K562 (cell line): ENCODE results near the gene PSMD4. TPM values are rescaled to one million over a fixed set of nuclear protein-coding genes. Genes with fewer than 3 reads are reported as not detected.
A peak's percentile ranks its signal among the peaks of the same experiment; 100 is the strongest.

Experiments
- BACH1 ChIP-seq: fragments of 200-800 bp; sonication (Bioruptor generic); IDR thresholded peaks from 2 replicates; pipeline ENCODE4 v1.6.1; 2016; ENCODE audit warnings: missing genetic modification characterization, missing compliant biosample characterization
- CHCHD3 ChIP-seq: fragments of 250-450 bp; sonication (Bioruptor Pico); IDR thresholded peaks from 2 replicates; pipeline ENCODE4 v2.1.2; 2022; ENCODE audit warnings: mild to moderate bottlenecking
- FOXA1 ChIP-seq: fragments of 450-650 bp; IDR thresholded peaks from 2 replicates; pipeline ENCODE4 v1.6.1; 2016; ENCODE audit warnings: mild to moderate bottlenecking, borderline replicate concordance
- FOXJ2 ChIP-seq: fragments of 200-800 bp; sonication (Bioruptor generic); IDR thresholded peaks from 2 replicates; pipeline ENCODE4 v1.6.1; 2016; ENCODE audit warnings: missing genetic modification characterization, missing compliant biosample characterization
- HINFP ChIP-seq: fragments of 450-650 bp; conservative IDR thresholded peaks from 2 replicates; pipeline ENCODE4 v1.6.1; 2016; ENCODE audit warnings: missing genetic modification characterization, low read depth, mild to moderate bottlenecking, control low read depth, missing compliant biosample characterization
- KDM2B ChIP-seq: fragments of 250-450 bp; sonication (Bioruptor Pico); IDR thresholded peaks from 2 replicates; pipeline ENCODE4 v1.8.0; 2021; ENCODE audit warnings: mild to moderate bottlenecking, moderate library complexity
- NCOA6 ChIP-seq: fragments of 450-650 bp; IDR thresholded peaks from 2 replicates; pipeline ENCODE4 v1.6.1; 2017; ENCODE audit warnings: mild to moderate bottlenecking
- POLR2AphosphoS5 ChIP-seq: IDR thresholded peaks from 2 replicates; pipeline ENCODE4 v1.6.1; 2011; ENCODE audit warnings: mild to moderate bottlenecking, low read depth, low read length, moderate library complexity; ENCODE audit not compliant: control insufficient read depth, insufficient read depth
- POLR2B ChIP-seq: fragments of 450-650 bp; IDR thresholded peaks from 2 replicates; pipeline ENCODE4 v1.6.1; 2018; ENCODE audit warnings: low read depth; ENCODE audit not compliant: partially characterized antibody
- POLR3A ChIP-seq: IDR thresholded peaks from 2 replicates; pipeline ENCODE4 v1.6.1; 2011; ENCODE audit warnings: borderline replicate concordance, mild to moderate bottlenecking, moderate library complexity; ENCODE audit not compliant: insufficient read length, insufficient read depth; ENCODE audit errors: extremely low read depth
- PRMT5 ChIP-seq: sonication (generic); formaldehyde crosslinking; IDR thresholded peaks from 2 replicates; pipeline ENCODE4 v1.5.0; 2020; ENCODE audit warnings: missing genetic modification reagents
- RBBP5 ChIP-seq: fragments of 200-600 bp; sonication (generic); IDR thresholded peaks from 2 replicates; pipeline ENCODE4 v1.6.1; 2012; ENCODE audit warnings: borderline replicate concordance, mild to moderate bottlenecking, low read length, control low read depth, inconsistent platforms; ENCODE audit not compliant: insufficient read depth, poor library complexity, severe bottlenecking
- RBM15 ChIP-seq: fragments of 200-400 bp; formaldehyde crosslinking; IDR thresholded peaks from 2 replicates; pipeline ENCODE4 v1.6.1; 2018; ENCODE audit warnings: mild to moderate bottlenecking, low read length, moderate library complexity; ENCODE audit not compliant: insufficient read depth
- TCF15 ChIP-seq: fragments of 250-450 bp; sonication (Bioruptor Pico); IDR thresholded peaks from 2 replicates; pipeline ENCODE4 v1.8.0; 2022; ENCODE audit warnings: moderate library complexity, mild to moderate bottlenecking, inconsistent platforms
- TFAM ChIP-seq: fragments of 250-450 bp; sonication (Bioruptor Pico); conservative IDR thresholded peaks from 2 replicates; pipeline ENCODE4 v1.5.0; 2021; ENCODE audit warnings: mild to moderate bottlenecking, moderate library complexity
- TFAP4 ChIP-seq: sonication (generic); formaldehyde crosslinking; IDR thresholded peaks from 2 replicates; pipeline ENCODE4 v1.8.0; 2022; ENCODE audit warnings: missing genetic modification reagents, mild to moderate bottlenecking, moderate library complexity, borderline replicate concordance
- ZBTB1 ChIP-seq: sonication (generic); formaldehyde crosslinking; IDR thresholded peaks from 2 replicates; pipeline ENCODE4 v1.8.1; 2023; ENCODE audit warnings: missing genetic modification reagents, low read depth, mild to moderate bottlenecking, borderline replicate concordance
- ZNF124 ChIP-seq: sonication (generic); formaldehyde crosslinking; IDR thresholded peaks from 2 replicates; pipeline ENCODE4 v1.8.1; 2022; ENCODE audit warnings: missing genetic modification reagents
- ZNF212 ChIP-seq: fragments of 450-650 bp; formaldehyde crosslinking; IDR thresholded peaks from 2 replicates; pipeline ENCODE4 v1.4.0; 2020; ENCODE audit warnings: mild to moderate bottlenecking
- ZNF232 ChIP-seq: sonication (generic); formaldehyde crosslinking; IDR thresholded peaks from 2 replicates; pipeline ENCODE4 v1.8.0; 2022; ENCODE audit warnings: mild to moderate bottlenecking, missing genetic modification reagents
- ZNF586 ChIP-seq: fragments of 450-650 bp; formaldehyde crosslinking; conservative IDR thresholded peaks from 2 replicates; pipeline ENCODE4 v1.4.0; 2020; ENCODE audit warnings: mild to moderate bottlenecking, moderate library complexity
- polyA plus RNA-seq, 8 experiments: library from polyadenylated mRNA; depleted of rRNA in 4 of 8; stranded (reverse) in 5 of 8; unstranded in 3 of 8; fragments of >200 nt; fragmentation: Nextera tagmentation in 2 of 8; fragmentation: Illumina TruSeq in 1 of 8; extraction: Ambion mirVana in 2 of 8; extraction: Trizol in 1 of 8; gene quantifications; 2 replicates each; pipeline versions ENCODE4 v1.2.1 to v1.2.3, GENCODE V29; 2011 to 2014; ENCODE audit warnings: inconsistent platforms in 1 of 8, missing spikeins in 1 of 8
- total RNA-seq, 7 experiments: library from RNA; depleted of rRNA in 6 of 7; stranded (reverse); fragments of >200 nt in 6 of 7; fragmentation: Illumina TruSeq in 2 of 7; extraction: Trizol in 2 of 7; gene quantifications; 2 replicates each; pipeline versions ENCODE4 v1.2.1 to v1.2.3, GENCODE V29; 2011 to 2021; ENCODE audit warnings: low replicate concordance in 1 of 7
- TF ChIP-seq, protein P1 (sequence below): fragments of 250-450 bp; sonication (Bioruptor Pico); IDR thresholded peaks from 2 replicates; pipeline ENCODE4 v1.8.0; 2022; ENCODE audit warnings: inconsistent platforms
- TF ChIP-seq, protein P2 (sequence below): fragments of 250-450 bp; sonication (Bioruptor Pico); IDR thresholded peaks from 2 replicates; pipeline ENCODE4 v1.4.0; 2020

The PSMD4 gene
- total and polyA plus RNA-seq, 9 of the 15 experiments (the other 6 are each of a cell fraction or from before 2014, with no cell fraction given), result 194 to 353 (median 295) TPM

DNA sequence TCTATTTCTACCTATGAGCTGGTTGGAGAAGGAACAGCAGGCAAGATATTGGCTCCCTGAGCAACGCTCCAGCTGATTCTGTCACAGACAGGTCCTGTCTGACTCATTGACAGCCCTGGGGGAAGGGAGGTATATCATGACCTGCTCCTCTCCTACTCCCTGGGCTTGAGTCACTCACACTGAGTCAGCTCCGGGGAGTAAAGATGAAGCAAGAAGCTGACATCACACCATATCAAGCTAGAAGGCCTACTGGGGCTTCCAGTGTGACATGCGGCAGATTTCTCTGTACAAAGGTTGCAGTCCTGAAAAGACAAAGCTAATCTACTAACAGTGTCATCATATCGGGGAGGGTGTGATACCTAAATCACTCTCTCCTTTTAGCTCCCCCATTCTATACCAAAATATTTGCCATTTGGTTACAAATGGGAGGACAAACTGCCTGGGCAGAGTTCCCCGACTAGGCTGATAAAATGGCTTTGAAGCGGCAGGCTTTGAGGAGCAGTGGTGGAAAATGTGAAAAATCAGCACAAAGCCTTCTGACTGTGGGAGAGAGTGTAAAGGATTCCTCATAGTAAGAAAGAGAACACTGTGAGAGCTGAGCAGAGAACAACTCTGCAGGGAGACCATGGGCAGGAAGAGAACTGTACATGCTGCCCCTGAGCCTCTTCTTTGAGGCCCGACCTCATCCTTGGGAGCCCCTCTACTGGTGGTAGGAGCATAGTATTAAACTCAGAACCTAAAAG is 57.2 kb downstream of the PSMD4 start (continued):
- TF ChIP-seq POLR2B (no peak), CHCHD3 (no peak), RBBP5 (peak; percentile 10), KDM2B (CRISPR knock-in tag) (no peak), FOXA1 (no peak), ZNF232 (CRISPR knock-in tag) (no peak), ZNF124 (CRISPR knock-in tag) (no peak), TCF15 (CRISPR knock-in tag) (no peak), POLR2AphosphoS5 (peak; percentile 50; the same call in 1 of the 2 replicates), RBM15 (no peak), ZBTB1 (CRISPR knock-in tag) (no peak), TFAM (CRISPR knock-in tag) (no peak), NCOA6 (no peak), ZNF212 (CRISPR knock-in tag) (no peak), FOXJ2 (tag) (peak; percentile 79; the same call in 1 of the 2 replicates), POLR3A (no peak), TFAP4 (CRISPR knock-in tag) (peak; percentile 100), BACH1 (tag) (peak; percentile 91), HINFP (tag) (peak; percentile 69; the same call in 1 of the 2 replicates), ZNF586 (CRISPR knock-in tag) (no peak), PRMT5 (CRISPR knock-in tag) (no peak)
- TF ChIP-seq, protein P1, sequence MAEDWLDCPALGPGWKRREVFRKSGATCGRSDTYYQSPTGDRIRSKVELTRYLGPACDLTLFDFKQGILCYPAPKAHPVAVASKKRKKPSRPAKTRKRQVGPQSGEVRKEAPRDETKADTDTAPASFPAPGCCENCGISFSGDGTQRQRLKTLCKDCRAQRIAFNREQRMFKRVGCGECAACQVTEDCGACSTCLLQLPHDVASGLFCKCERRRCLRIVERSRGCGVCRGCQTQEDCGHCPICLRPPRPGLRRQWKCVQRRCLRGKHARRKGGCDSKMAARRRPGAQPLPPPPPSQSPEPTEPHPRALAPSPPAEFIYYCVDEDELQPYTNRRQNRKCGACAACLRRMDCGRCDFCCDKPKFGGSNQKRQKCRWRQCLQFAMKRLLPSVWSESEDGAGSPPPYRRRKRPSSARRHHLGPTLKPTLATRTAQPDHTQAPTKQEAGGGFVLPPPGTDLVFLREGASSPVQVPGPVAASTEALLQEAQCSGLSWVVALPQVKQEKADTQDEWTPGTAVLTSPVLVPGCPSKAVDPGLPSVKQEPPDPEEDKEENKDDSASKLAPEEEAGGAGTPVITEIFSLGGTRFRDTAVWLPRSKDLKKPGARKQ, result no peak
- TF ChIP-seq, protein P2, sequence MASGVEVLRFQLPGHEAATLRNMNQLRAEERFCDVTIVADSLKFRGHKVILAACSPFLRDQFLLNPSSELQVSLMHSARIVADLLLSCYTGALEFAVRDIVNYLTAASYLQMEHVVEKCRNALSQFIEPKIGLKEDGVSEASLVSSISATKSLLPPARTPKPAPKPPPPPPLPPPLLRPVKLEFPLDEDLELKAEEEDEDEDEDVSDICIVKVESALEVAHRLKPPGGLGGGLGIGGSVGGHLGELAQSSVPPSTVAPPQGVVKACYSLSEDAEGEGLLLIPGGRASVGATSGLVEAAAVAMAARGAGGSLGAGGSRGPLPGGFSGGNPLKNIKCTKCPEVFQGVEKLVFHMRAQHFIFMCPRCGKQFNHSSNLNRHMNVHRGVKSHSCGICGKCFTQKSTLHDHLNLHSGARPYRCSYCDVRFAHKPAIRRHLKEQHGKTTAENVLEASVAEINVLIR, result peak; percentile 65
